ENCODE results near the gene ZPR1.

GRCh38 chr11:116738975-116739374 lies 48.8 kb downstream of the ZPR1 start:
- TF ChIP-seq POLR2AphosphoS5 (IDR thresholded peaks at IDR 0.05; ENCODE audit: borderline replicate concordance, low read depth, low read length) (no peak), EZH2 (IDR thresholded peaks at IDR 0.05) (no peak)

Measured in SK-N-MC (cell line).